ENCODE measurements around the gene HOXA11.

HOXA11 gene

GRCh38 chr7:27186668-27187474 is 1.8 kb upstream of the HOXA11 start:
- H3K27ac ChIP-seq: no peak overlapping the region
- TF ChIP-seq CTCF (IDR thresholded peaks at IDR 0.05) (no peak), ZFX (IDR thresholded peaks at IDR 0.05; ENCODE audit: borderline replicate concordance) (no peak)

- H3K27ac ChIP-seq: no peak overlapping the region
- TF ChIP-seq CTCF (IDR thresholded peaks at IDR 0.05) (no peak), ZFX (IDR thresholded peaks at IDR 0.05; ENCODE audit: borderline replicate concordance) (no peak)
Measured at GRCh38 chr7:27185854-27186667, 1.0 kb upstream of the HOXA11 start.

DNA sequence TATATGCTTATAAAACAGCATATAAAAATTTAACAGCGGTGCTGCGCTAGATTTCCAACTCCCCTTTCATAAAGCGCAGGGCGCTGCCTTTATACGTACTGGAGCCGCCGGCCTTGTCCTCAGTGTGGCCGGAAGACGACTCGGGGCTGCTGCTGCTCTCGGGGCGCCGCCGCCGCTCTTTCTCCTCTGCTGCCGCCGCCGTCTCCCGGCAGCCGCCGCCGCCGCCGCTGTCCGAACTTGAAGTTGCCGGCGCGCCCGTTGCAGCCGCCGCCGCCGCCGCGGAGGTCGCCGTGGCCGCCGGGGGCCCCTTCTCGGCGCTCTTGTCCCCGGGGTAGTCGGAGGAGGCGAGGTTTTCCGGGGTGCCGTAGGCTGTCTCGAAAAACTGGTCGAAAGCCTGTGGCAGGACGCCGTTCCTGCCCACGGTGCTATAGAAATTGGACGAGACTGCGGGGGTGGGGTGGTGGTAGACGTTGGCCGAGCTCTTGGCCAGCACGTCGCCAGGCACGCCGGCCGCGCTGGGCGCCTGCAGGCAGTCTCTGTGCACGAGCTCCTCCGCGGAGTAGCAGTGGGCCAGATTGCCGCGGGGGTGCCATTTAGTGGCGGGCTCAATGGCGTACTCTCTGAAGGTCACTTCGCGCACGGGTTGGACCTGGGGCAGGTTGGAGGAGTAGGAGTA is 557 bp downstream of the HOXA11 start:
- TF ChIP-seq CTCF (IDR thresholded peaks at IDR 0.05) (no peak), ZFX (IDR thresholded peaks at IDR 0.05; ENCODE audit: borderline replicate concordance) (no peak)
- H3K27ac ChIP-seq: no peak overlapping the region

DNA sequence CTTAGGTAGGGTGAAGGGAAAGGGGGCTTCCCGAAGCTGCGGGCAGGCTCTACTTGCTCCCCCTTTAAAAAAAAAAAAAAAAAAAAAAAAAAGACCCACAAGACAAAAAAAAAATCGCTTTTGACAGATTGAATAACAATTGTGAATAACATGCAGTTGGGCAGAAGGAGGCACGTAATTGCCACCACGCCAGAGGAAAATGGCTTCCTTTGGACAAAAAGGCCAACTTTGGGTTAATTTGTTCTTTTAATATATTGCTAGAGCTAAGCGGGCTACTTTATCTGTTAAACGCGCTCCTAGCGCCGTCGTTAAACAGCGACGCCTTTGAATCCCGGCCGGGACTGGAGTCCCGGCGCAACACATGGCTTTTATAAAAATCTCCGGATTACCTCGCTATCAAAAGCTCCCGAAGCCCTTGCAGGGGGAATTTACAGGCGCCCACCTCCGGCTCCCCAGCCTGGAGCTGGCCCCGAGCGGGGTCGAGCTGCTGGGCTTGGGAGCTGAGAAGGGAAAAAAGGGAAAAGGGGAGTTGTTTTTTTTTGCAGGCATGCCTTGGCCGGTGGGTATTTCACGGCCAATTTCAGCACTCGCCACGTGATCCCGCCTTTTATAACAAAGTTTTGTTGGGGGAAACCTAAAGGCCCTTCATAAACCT is 1.2 kb downstream of the HOXA11 start:
- H3K27ac ChIP-seq: no peak overlapping the region
- TF ChIP-seq CTCF (IDR thresholded peaks at IDR 0.05) (peak; percentile 28; the same call in 1 of the 2 replicates), ZFX (IDR thresholded peaks at IDR 0.05; ENCODE audit: borderline replicate concordance) (no peak)

GRCh38 chr7:27182861-27183681 is 2.0 kb downstream of the HOXA11 start:
- H3K27ac ChIP-seq: no peak overlapping the region
- TF ChIP-seq CTCF (IDR thresholded peaks at IDR 0.05): no peak
- TF ChIP-seq ZFX (IDR thresholded peaks at IDR 0.05; ENCODE audit: borderline replicate concordance): no peak

DNA sequence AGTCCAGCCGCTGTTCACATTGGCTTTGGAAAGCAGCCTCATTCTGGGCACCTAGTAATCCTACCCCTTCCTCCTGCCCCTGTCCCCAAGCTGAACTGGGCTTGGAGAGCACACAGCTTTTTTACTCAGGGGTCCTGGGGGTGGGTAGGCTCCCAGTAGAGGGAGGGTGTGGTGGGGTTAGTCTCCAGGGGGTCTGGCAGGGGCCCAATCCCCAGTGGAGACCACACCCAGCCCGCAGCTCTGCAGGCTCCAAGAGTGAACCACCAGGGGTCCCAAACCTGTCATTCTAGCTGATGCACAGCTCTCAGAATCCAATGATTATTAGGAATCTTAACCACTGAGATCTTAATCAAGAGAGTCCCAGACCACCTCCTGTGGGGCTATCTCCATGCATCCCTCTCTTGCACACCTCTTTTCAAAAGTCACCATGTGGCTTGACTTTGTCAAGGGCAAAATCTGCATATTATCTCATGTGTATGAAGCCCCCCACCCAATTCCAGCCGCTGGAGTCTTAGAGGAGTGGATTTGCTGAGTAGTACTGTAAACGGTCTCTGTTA is 2.7 kb downstream of the HOXA11 start:
- no peak for TF ChIP-seq CTCF (IDR thresholded peaks at IDR 0.05)
- TF ChIP-seq ZFX (IDR thresholded peaks at IDR 0.05; ENCODE audit: borderline replicate concordance): no peak
- no peak overlapping the region for H3K27ac ChIP-seq
